H1 (cell line): ENCODE data around the gene FUNDC1. TPM values are rescaled to one million over a fixed set of nuclear protein-coding genes. Genes with fewer than 3 reads are reported as not detected.

ENCODE experiments used
- CTCF ChIA-PET: fragments of 300-600 bp; sonication (Branson Sonifier 250); formaldehyde crosslinking; loops from one replicate; lab custom pipeline; 2021; ENCODE audit not compliant: partially characterized antibody; lab: Charles Lee
- POLR2A ChIA-PET: fragments of 300-600 bp; sonication (Branson Sonifier 250); formaldehyde crosslinking; loops from one replicate; lab custom pipeline; 2021; ENCODE audit warnings: inconsistent platforms; ENCODE audit not compliant: partially characterized antibody; lab: Charles Lee
- DNase-seq, 2 experiments: peaks; one replicate each; pipeline versions ENCODE4 v3.0.0 to v3.0.0-alpha.2; 2010 to 2022; ENCODE audit warnings: low spot score in 2 of 2, low read depth in 1 of 2, mixed read lengths in 1 of 2
- FAIRE-seq: peaks from 2 replicates; lab custom pipeline; 2011; peaks lifted over from hg19 to GRCh38; lab: Jason Lieb, UNC
- H2AFZ ChIP-seq: 2 replicates; pipeline ENCODE4 v1.8.1; 2012; ENCODE audit warnings: low read length, inconsistent platforms
- H2AK5ac ChIP-seq: 2 replicates; pipeline ENCODE4 v1.6.1; 2013; ENCODE audit warnings: low read depth, low read length
- H2BK120ac ChIP-seq: replicated peaks from 2 replicates; pipeline ENCODE3; 2013; ENCODE audit warnings: low read depth, low read length, inconsistent platforms
- H2BK12ac ChIP-seq: 2 replicates; pipeline ENCODE4 v1.6.1; 2013; ENCODE audit warnings: low read depth, low read length
- H2BK15ac ChIP-seq: 2 replicates; pipeline ENCODE4 v1.6.1; 2013; ENCODE audit warnings: low read length
- H2BK20ac ChIP-seq: 2 replicates; pipeline ENCODE4 v1.6.1; 2013; ENCODE audit warnings: low read length
- H2BK5ac ChIP-seq: 2 replicates; pipeline ENCODE4 v1.6.1; 2013; ENCODE audit warnings: low read depth, low read length
- H3K14ac ChIP-seq: 2 replicates; pipeline ENCODE4 v1.6.1; 2013; ENCODE audit warnings: inconsistent platforms; ENCODE audit not compliant: insufficient read length
- H3K18ac ChIP-seq: 2 replicates; pipeline ENCODE4 v1.6.1; 2013; ENCODE audit warnings: low read length; ENCODE audit errors: extremely low read depth
- H3K23ac ChIP-seq: 2 replicates; pipeline ENCODE4 v1.6.1; 2013; ENCODE audit warnings: inconsistent platforms; ENCODE audit not compliant: insufficient read length
- H3K23me2 ChIP-seq: 2 replicates; pipeline ENCODE4 v1.6.1; 2013; ENCODE audit warnings: low read depth, low read length
- H3K27ac ChIP-seq: 2 replicates; pipeline ENCODE4 v1.6.1; 2011; ENCODE audit warnings: low read depth, low read length, inconsistent platforms
- H3K27me3 ChIP-seq, 4 experiments: replicated peaks in 1 of 4; 1 replicate in 1 of 4; 2 replicates in 3 of 4; pipeline versions ENCODE4 v1.6.1 to v1.8.1; 2011 to 2013; ENCODE audit warnings: low read length in 3 of 4, mild to moderate bottlenecking in 3 of 4, inconsistent platforms in 2 of 4, mixed read lengths in 2 of 4, moderate library complexity in 1 of 4; ENCODE audit not compliant: control insufficient read depth in 3 of 4, insufficient read depth in 3 of 4; ENCODE audit errors: extremely low read depth in 1 of 4
- H3K36me3 ChIP-seq, 4 experiments: 2 replicates each; pipeline versions ENCODE4 v1.6.1 to v1.8.1; 2011 to 2013; ENCODE audit warnings: mild to moderate bottlenecking in 4 of 4, low read length in 3 of 4, moderate library complexity in 2 of 4, control low read depth in 1 of 4, inconsistent platforms in 1 of 4; ENCODE audit not compliant: insufficient read depth in 4 of 4, control insufficient read depth in 2 of 4
- H3K4ac ChIP-seq: replicated peaks from 2 replicates; pipeline ENCODE3; 2013; ENCODE audit warnings: low read length, low read depth, mixed read lengths, inconsistent platforms; ENCODE audit not compliant: insufficient read length
- H3K4me1 ChIP-seq, 4 experiments: replicated peaks in 1 of 4; 1 replicate in 1 of 4; 2 replicates in 3 of 4; pipeline versions ENCODE4 v1.6.1 to v1.8.1; 2011 to 2013; ENCODE audit warnings: low read length in 3 of 4, inconsistent platforms in 2 of 4, mixed read lengths in 1 of 4; ENCODE audit not compliant: insufficient read depth in 4 of 4, control insufficient read depth in 3 of 4
- H3K4me2 ChIP-seq, 2 experiments: 2 replicates each; pipeline versions ENCODE4 v1.6.1 to v1.8.1; 2011 to 2013; ENCODE audit warnings: low read depth in 2 of 2, low read length in 2 of 2, control low read depth in 1 of 2, inconsistent platforms in 1 of 2, mild to moderate bottlenecking in 1 of 2; ENCODE audit not compliant: insufficient read depth in 1 of 2
- H3K4me3 ChIP-seq, 4 experiments: fragments of 200-600, 300-600 bp in 1 of 4; sonication (generic), shearing (Covaris generic), sonication (Bioruptor Twin) in 1 of 4; 2 replicates each; pipeline versions ENCODE4 v1.5.1 to v1.8.1; 2011 to 2016; ENCODE audit warnings: low read length in 4 of 4, low read depth in 3 of 4, control low read depth in 2 of 4, inconsistent platforms in 2 of 4, mild to moderate bottlenecking in 2 of 4, mixed read lengths in 1 of 4, moderate library complexity in 1 of 4; ENCODE audit not compliant: insufficient read depth in 2 of 4; ENCODE audit errors: extremely low read depth in 1 of 4
- H3K56ac ChIP-seq: replicated peaks from 2 replicates; pipeline ENCODE3; 2013; ENCODE audit warnings: low read depth, mild to moderate bottlenecking, mixed read lengths, low read length, inconsistent platforms; ENCODE audit not compliant: insufficient read length
- H3K79me1 ChIP-seq: 2 replicates; pipeline ENCODE4 v1.6.1; 2013; ENCODE audit warnings: low read depth, low read length, control low read depth
- H3K79me2 ChIP-seq, 2 experiments: 2 replicates each; pipeline versions ENCODE4 v1.6.1 to v1.8.1; 2012 to 2013; ENCODE audit warnings: low read length in 2 of 2, mild to moderate bottlenecking in 2 of 2, inconsistent platforms in 1 of 2; ENCODE audit not compliant: insufficient read depth in 2 of 2, control insufficient read depth in 1 of 2
- H3K9ac ChIP-seq, 4 experiments: replicated peaks in 1 of 4; 1 replicate in 1 of 4; 2 replicates in 3 of 4; pipeline versions ENCODE4 v1.6.1 to v1.8.1; 2011 to 2013; ENCODE audit warnings: low read depth in 3 of 4, low read length in 3 of 4, control low read depth in 2 of 4, mild to moderate bottlenecking in 2 of 4, moderate library complexity in 2 of 4, inconsistent platforms in 1 of 4; ENCODE audit errors: extremely low read depth in 1 of 4
- H3K9me3 ChIP-seq, 2 experiments: 2 replicates each; pipeline versions ENCODE4 v1.6.1 to v1.8.1; 2012 to 2013; ENCODE audit warnings: mild to moderate bottlenecking in 2 of 2, moderate library complexity in 2 of 2, control low read depth in 1 of 2, inconsistent platforms in 1 of 2, low read depth in 1 of 2, low read length in 1 of 2, mixed read lengths in 1 of 2; ENCODE audit not compliant: insufficient read depth in 2 of 2
- H4K20me1 ChIP-seq, 2 experiments: replicated peaks in 1 of 2; 2 replicates each; pipeline versions ENCODE3 to v1.8.1; 2011 to 2013; ENCODE audit warnings: inconsistent platforms in 2 of 2, low read length in 2 of 2, mild to moderate bottlenecking in 1 of 2; ENCODE audit not compliant: insufficient read depth in 2 of 2, control insufficient read depth in 1 of 2
- H4K5ac ChIP-seq: 2 replicates; pipeline ENCODE4 v1.6.1; 2013; ENCODE audit warnings: low read length, low read depth, mixed read lengths, inconsistent platforms; ENCODE audit not compliant: insufficient read length
- H4K8ac ChIP-seq: 2 replicates; pipeline ENCODE4 v1.8.0; 2013; ENCODE audit warnings: mild to moderate bottlenecking, moderate library complexity, low read length, inconsistent platforms; ENCODE audit not compliant: insufficient read depth; ENCODE audit errors: extremely low read depth
- H4K91ac ChIP-seq: replicated peaks from 2 replicates; pipeline ENCODE3; 2013; ENCODE audit warnings: low read length, mixed read lengths, inconsistent platforms; ENCODE audit not compliant: insufficient read length
- ASH2L ChIP-seq: fragments of 200-600, 300-600 bp; sonication (generic); IDR thresholded peaks from one replicate; pipeline ENCODE4 v1.7.1; 2017; ENCODE audit warnings: low read length
- BACH1 ChIP-seq: IDR thresholded peaks from 2 replicates; pipeline ENCODE4 v1.6.1; 2012; ENCODE audit warnings: low read length, improper control_type of control experiment
- BCL11A ChIP-seq, 2 experiments: IDR thresholded peaks; one replicate each; pipeline ENCODE4 v1.6.1; 2011; ENCODE audit warnings: low read depth in 2 of 2, low read length in 2 of 2, mild to moderate bottlenecking in 2 of 2
- CREB1 ChIP-seq: IDR thresholded peaks from 2 replicates; pipeline ENCODE4 v1.6.1; 2012; ENCODE audit warnings: inconsistent platforms
- FOSL1 ChIP-seq: IDR thresholded peaks from 2 replicates; pipeline ENCODE4 v1.6.1; 2011; ENCODE audit warnings: mild to moderate bottlenecking, low read depth, low read length, moderate library complexity; ENCODE audit not compliant: insufficient read depth
- GABPA ChIP-seq: IDR thresholded peaks from 2 replicates; pipeline ENCODE4 v1.6.1; 2011; ENCODE audit warnings: mild to moderate bottlenecking, low read length, moderate library complexity, borderline replicate concordance; ENCODE audit not compliant: insufficient read depth
- JUN ChIP-seq: IDR thresholded peaks from 2 replicates; pipeline ENCODE4 v1.6.1; 2011; ENCODE audit warnings: low read depth, mild to moderate bottlenecking, improper control_type of control experiment, low read length
- MAFK ChIP-seq: IDR thresholded peaks from 2 replicates; pipeline ENCODE4 v1.6.1; 2012; ENCODE audit warnings: low read depth, mild to moderate bottlenecking, improper control_type of control experiment, low read length
- PHF8 ChIP-seq: fragments of 200-600 bp; sonication (generic); conservative IDR thresholded peaks from 2 replicates; pipeline ENCODE4 v1.7.1; 2012; ENCODE audit warnings: low read depth, mild to moderate bottlenecking, inconsistent platforms, low read length, moderate library complexity
- SIN3A ChIP-seq, 2 experiments: IDR thresholded peaks in 1 of 2; conservative IDR thresholded peaks in 1 of 2; 2 replicates each; pipeline ENCODE4 v1.6.1; 2011 to 2012; ENCODE audit warnings: low read length in 2 of 2, improper control_type of control experiment in 1 of 2, low read depth in 1 of 2, mild to moderate bottlenecking in 1 of 2
- SP2 ChIP-seq: IDR thresholded peaks from 2 replicates; pipeline ENCODE4 v1.6.1; 2012; ENCODE audit warnings: mild to moderate bottlenecking, low read length, inconsistent platforms
- TBP ChIP-seq: IDR thresholded peaks from 2 replicates; pipeline ENCODE4 v1.6.1; 2011; ENCODE audit warnings: low read depth, low read length, improper control_type of control experiment
- WGBS, 2 experiments: shearing (Covaris generic) in 1 of 2; methylation state at CpG; one replicate each; pipeline versions ENCODE4 v1.1.6 to v1.1.7; 2013 to 2015; ENCODE audit warnings: low lambda C conversion rate in 2 of 2, mixed read lengths in 2 of 2, inconsistent platforms in 1 of 2, low coverage in 1 of 2, missing lambda C conversion rate in 1 of 2; ENCODE audit not compliant: insufficient replicate concordance in 2 of 2, insufficient coverage in 1 of 2, insufficient read length in 1 of 2; ENCODE audit errors: extremely low coverage in 1 of 2, missing lambda C conversion rate in 1 of 2; 5-methylcytosine and 5-hydroxymethylcytosine counted together
- polyA plus RNA-seq, 7 experiments: library from polyadenylated mRNA; depleted of rRNA in 3 of 7; stranded (reverse) in 5 of 7; unstranded in 2 of 7; fragments of >200 nt in 5 of 7; fragments of 200-250 nt in 2 of 7; gene quantifications; 1 replicate in 5 of 7; 2 replicates in 1 of 7; 4 replicates in 1 of 7; pipeline versions ENCODE4 v1.2.1 to v1.2.3, GENCODE V29; 2011 to 2013; ENCODE audit warnings: missing spikeins in 2 of 7, mixed read lengths in 2 of 7
- total RNA-seq: library from RNA; stranded (reverse); fragmentation: NEBNext Ultra II Directional; extraction: Animal tissue kit (Norgen Biotek cat#: 25700); gene quantifications from 2 replicates; pipeline ENCODE4 v1.2.1, GENCODE V29; 2021
- TF ChIP-seq, protein P1 (sequence below): IDR thresholded peaks from 2 replicates; pipeline ENCODE4 v1.6.1; 2012; ENCODE audit warnings: low read length, inconsistent platforms

The FUNDC1 gene
- total and polyA plus RNA-seq, 2 of the 8 experiments (the other 6 are each of a cell fraction or from before 2014, with no cell fraction given), result 13.7 to 24.1 TPM

DNA sequence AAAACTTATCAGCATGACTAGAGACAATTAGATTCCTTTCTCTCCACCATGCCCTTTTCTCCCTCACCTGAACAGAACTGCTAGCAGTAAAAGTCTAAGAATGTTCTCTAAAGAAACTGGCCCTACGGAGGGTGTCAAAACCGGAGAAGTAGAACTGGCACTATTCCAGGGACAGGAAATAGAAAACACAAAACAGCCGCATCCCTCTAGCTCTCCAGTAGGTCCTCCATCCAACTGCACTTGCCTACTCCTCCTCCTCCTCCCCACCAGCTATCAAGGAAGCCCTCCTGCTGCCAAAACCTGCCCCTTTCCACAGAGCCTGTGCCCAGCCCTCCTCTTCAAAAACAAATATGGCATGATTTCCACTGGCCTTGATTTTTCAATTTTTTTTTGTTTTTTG is 28.4 kb downstream of the FUNDC1 start:
- Histone ChIP-seq H4K5ac (no peak overlapping the region), H2AFZ (no peak overlapping the region), H3K4me1 (no peaks in the 10 kb centered on the region), H3K4me2 (no peak overlapping the region), H4K8ac (no peak overlapping the region), H3K23ac (no peak overlapping the region), H3K18ac (no peak overlapping the region), H2AK5ac (no peak overlapping the region), H4K20me1 (no peaks in the 10 kb centered on the region), H3K4ac (no peak overlapping the region), H4K91ac (no peak overlapping the region), H2BK15ac (no peak overlapping the region), H2BK5ac (no peak overlapping the region), H3K4me3 (no peak overlapping the region), H2BK20ac (no peak overlapping the region), H3K36me3 (no peaks in the 10 kb centered on the region), H3K79me1 (no peaks in the 10 kb centered on the region), H3K56ac (no peak overlapping the region), H2BK12ac (no peak overlapping the region), H3K9ac (no peak overlapping the region), H3K27me3 (no peaks in the 10 kb centered on the region), H2BK120ac (no peak overlapping the region), H3K79me2 (no peaks in the 10 kb centered on the region), H3K23me2 (no peaks in the 10 kb centered on the region), H3K27ac (no peak overlapping the region), H3K14ac (no peak overlapping the region), H3K9me3 (no peaks in the 10 kb centered on the region)
- 93% methylated on average over 3 of the region's 3 CpGs; no CpG with 5 or more reads in 1 of the 2 experiments for WGBS, 2 experiments
- FAIRE-seq (no peak), DNase-seq (no peak)
- ChIA-PET CTCF (no interaction called here), POLR2A (no interaction called here)
- no peak for TF ChIP-seq SP2
- TF ChIP-seq BCL11A (IDR thresholded peaks at IDR 0.05; ENCODE audit: low read depth in 2 of 2, low read length in 2 of 2), result no peak
- TF ChIP-seq JUN, result no peak
- no peak for TF ChIP-seq ASH2L
- TF ChIP-seq CREB1, result no peak
- no peak for TF ChIP-seq PHF8
- TF ChIP-seq, protein P1, sequence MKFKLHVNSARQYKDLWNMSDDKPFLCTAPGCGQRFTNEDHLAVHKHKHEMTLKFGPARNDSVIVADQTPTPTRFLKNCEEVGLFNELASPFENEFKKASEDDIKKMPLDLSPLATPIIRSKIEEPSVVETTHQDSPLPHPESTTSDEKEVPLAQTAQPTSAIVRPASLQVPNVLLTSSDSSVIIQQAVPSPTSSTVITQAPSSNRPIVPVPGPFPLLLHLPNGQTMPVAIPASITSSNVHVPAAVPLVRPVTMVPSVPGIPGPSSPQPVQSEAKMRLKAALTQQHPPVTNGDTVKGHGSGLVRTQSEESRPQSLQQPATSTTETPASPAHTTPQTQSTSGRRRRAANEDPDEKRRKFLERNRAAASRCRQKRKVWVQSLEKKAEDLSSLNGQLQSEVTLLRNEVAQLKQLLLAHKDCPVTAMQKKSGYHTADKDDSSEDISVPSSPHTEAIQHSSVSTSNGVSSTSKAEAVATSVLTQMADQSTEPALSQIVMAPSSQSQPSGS, result no peak
- no peak for TF ChIP-seq GABPA
- TF ChIP-seq BACH1, result no peak
- no peak for TF ChIP-seq MAFK
- TF ChIP-seq SIN3A (conservative IDR thresholded peaks at IDR 0.05 in 1 of 2, IDR thresholded peaks at IDR 0.05 in 1 of 2; ENCODE audit: low read depth in 1 of 2, low read length in 2 of 2), result no peak
- TF ChIP-seq TBP, result no peak
- no peak for TF ChIP-seq FOSL1
